Measurements from ENCODE around the gene MYO7A.

The MYO7A gene

GRCh38 chr11:77170107-77170506 is 42.1 kb downstream of the MYO7A start:
- no peak for DNase-seq

- no peak for DNase-seq
Observed at GRCh38 chr11:77171254-77171653, 43.2 kb downstream of the MYO7A start.

- no peak for DNase-seq
Observed at GRCh38 chr11:77171885-77172665, 44.0 kb downstream of the MYO7A start.

- no peak for DNase-seq
Observed at GRCh38 chr11:77172666-77172982, 44.6 kb downstream of the MYO7A start.

- no peak for DNase-seq
Observed at GRCh38 chr11:77173494-77173893, 45.4 kb downstream of the MYO7A start.

GRCh38 chr11:77174559-77174958 is 46.5 kb downstream of the MYO7A start:
- DNase-seq, result no peak

GRCh38 chr11:77175021-77175842 is 47.2 kb downstream of the MYO7A start:
- DNase-seq, result no peak

- no peak for DNase-seq
Observed at GRCh38 chr11:77175869-77176539, 48.0 kb downstream of the MYO7A start.

- DNase-seq, result no peak
Observed at GRCh38 chr11:77176996-77177395, 49.0 kb downstream of the MYO7A start.

- DNase-seq, result no peak
Observed at GRCh38 chr11:77178150-77178549, 50.1 kb downstream of the MYO7A start.

- no peak for DNase-seq
Observed at GRCh38 chr11:77179048-77179447, 51.0 kb downstream of the MYO7A start.

- no peak for DNase-seq
Observed at GRCh38 chr11:77179681-77180080, 51.6 kb downstream of the MYO7A start.

- no peak for DNase-seq
Observed at GRCh38 chr11:77180346-77180745, 52.3 kb downstream of the MYO7A start.

GRCh38 chr11:77181226-77181625 is 53.2 kb downstream of the MYO7A start:
- no peak for DNase-seq

GRCh38 chr11:77181799-77182541 is 53.9 kb downstream of the MYO7A start:
- DNase-seq, result no peak

- no peak for DNase-seq
Observed at GRCh38 chr11:77182542-77183430, 54.7 kb downstream of the MYO7A start.

- no peak for DNase-seq
Observed at GRCh38 chr11:77183431-77183984, 55.5 kb downstream of the MYO7A start.

GRCh38 chr11:77184136-77184860 is 56.3 kb downstream of the MYO7A start:
- DNase-seq, result no peak

- DNase-seq, result no peak
Observed at GRCh38 chr11:77186302-77186701, 58.3 kb downstream of the MYO7A start.

- no peak for DNase-seq
Observed at GRCh38 chr11:77187111-77187750, 59.2 kb downstream of the MYO7A start.
